ENCODE data around the gene MAGI1. TPM values are rescaled to one million over a fixed set of nuclear protein-coding genes. Genes with fewer than 3 reads are reported as not detected.
A peak's percentile ranks its signal among the peaks of the same experiment; 100 is the strongest.

Gene MAGI1
- total RNA-seq, 2 donors from 2014 or later: 37.5 to 51.6 TPM

DNA sequence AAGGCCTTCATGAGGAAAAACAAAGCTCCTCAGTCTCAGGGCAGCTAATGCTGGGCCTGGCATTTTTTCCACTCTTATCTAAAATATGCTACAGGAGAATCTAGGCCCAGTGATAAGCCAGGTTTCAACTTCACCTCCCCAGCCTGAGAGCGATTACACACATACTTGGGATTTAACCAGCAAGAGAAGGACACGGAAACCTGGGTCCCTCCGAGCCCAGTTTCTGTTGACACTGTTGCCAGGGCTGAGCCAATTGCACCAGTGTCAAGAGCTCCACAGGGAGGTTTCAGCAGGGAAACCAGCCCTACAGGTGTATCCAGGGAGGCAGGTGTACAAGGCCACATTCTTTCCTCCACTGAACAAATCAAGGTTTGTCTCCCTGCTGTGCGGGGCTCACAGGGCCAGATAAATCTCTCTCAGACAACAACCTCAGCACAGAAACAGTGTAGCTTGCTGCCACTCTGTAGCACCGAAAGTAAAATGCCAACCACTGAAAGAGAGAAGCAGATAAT is 85.4 kb downstream of the MAGI1 start:
- H3K4me1 ChIP-seq (replicated peaks): peaks cover 8% of the 10 kb centered on the region
- H3K4me3 ChIP-seq: no peak overlapping the region
- WGBS: 31% methylated on average over 5 of the region's 5 CpGs
- DNase-seq (ENCODE audit: low spot score): peak; percentile 94
- TF ChIP-seq, protein P1, sequence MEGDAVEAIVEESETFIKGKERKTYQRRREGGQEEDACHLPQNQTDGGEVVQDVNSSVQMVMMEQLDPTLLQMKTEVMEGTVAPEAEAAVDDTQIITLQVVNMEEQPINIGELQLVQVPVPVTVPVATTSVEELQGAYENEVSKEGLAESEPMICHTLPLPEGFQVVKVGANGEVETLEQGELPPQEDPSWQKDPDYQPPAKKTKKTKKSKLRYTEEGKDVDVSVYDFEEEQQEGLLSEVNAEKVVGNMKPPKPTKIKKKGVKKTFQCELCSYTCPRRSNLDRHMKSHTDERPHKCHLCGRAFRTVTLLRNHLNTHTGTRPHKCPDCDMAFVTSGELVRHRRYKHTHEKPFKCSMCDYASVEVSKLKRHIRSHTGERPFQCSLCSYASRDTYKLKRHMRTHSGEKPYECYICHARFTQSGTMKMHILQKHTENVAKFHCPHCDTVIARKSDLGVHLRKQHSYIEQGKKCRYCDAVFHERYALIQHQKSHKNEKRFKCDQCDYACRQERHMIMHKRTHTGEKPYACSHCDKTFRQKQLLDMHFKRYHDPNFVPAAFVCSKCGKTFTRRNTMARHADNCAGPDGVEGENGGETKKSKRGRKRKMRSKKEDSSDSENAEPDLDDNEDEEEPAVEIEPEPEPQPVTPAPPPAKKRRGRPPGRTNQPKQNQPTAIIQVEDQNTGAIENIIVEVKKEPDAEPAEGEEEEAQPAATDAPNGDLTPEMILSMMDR (IDR thresholded peaks at IDR 0.05): no peak
- peak; percentile 15 for TF ChIP-seq POLR2A (IDR thresholded peaks at IDR 0.05)
- TF ChIP-seq POLR2AphosphoS5 (IDR thresholded peaks at IDR 0.05): peak; percentile 93
- intact Hi-C loops (cut with DNase I): no loop called here
- H3K27me3 ChIP-seq (replicated peaks; ENCODE audit: insufficient read depth): no peaks in the 10 kb centered on the region
- no peaks in the 10 kb centered on the region for H3K9me3 ChIP-seq
- no peaks in the 10 kb centered on the region for H3K36me3 ChIP-seq
- peak overlapping the region; percentile 83 to 86 for H3K27ac ChIP-seq

DNA sequence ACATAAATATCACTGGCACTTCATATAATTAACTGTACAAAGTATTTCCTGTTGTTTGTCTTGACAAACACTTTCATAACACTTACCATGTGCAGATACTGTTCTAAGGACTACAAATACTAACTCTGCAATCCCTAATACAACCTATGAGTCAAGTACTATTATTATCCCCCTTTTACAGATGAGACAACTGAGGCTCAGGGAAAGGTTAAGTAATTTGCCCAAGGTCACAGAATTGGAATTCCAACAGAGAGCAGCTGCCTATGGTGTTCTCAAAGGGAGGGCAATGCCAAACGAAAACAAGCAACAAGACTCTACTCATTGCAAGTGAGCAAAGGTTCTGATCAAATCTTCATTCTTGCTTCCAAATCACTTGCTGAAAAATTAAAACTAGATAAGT is 85.9 kb downstream of the MAGI1 start:
- Histone ChIP-seq H3K4me3 (no peak overlapping the region), H3K9me3 (no peaks in the 10 kb centered on the region), H3K27ac (peak overlapping the region; percentile 83 to 86), H3K27me3 (replicated peaks; ENCODE audit: insufficient read depth) (no peaks in the 10 kb centered on the region), H3K36me3 (no peaks in the 10 kb centered on the region), H3K4me1 (replicated peaks) (peaks cover 8% of the 10 kb centered on the region)
- DNase-seq (ENCODE audit: low spot score): no peak
- 56% methylated on average over 1 of the region's 1 CpG for WGBS
- no peak for TF ChIP-seq POLR2AphosphoS5 (IDR thresholded peaks at IDR 0.05)
- no peak for TF ChIP-seq POLR2A (IDR thresholded peaks at IDR 0.05)
- TF ChIP-seq, protein P1 (IDR thresholded peaks at IDR 0.05): no peak
- intact Hi-C loops (cut with DNase I): no loop called here

DNA sequence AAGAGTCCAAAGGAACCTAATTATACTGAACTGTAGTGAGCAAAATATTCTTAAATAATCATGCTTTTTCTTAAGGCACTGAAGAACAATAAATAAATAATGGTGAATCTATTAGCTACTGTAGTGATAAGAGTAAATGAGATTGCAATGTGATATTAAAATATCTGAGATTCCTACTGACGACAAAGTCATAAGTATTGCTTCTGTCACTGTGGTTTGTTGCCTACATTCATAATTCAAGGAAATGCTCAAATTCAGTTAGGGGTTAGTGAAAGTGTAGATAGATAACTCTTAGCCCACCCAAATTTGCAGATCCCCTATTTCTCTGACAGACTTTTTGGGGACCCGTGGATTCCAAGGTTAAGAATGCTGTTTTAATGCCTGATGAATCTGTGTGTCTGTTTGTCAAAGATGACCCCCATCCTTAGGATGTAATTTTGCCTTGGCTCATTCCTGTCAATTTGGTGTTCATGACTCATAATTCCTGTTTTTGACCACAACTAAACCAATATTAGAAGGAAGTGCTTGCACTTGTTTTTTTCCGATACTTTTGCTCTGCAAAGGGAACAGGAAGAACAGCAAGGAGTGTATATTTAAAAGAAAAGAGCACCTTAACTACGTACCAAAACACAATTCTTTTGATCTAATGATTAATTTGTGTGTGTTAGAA is 86.7 kb downstream of the MAGI1 start:
- H3K4me1 ChIP-seq (replicated peaks): peaks cover 8% of the 10 kb centered on the region
- WGBS: 71% methylated on average over 4 of the region's 4 CpGs

DNA sequence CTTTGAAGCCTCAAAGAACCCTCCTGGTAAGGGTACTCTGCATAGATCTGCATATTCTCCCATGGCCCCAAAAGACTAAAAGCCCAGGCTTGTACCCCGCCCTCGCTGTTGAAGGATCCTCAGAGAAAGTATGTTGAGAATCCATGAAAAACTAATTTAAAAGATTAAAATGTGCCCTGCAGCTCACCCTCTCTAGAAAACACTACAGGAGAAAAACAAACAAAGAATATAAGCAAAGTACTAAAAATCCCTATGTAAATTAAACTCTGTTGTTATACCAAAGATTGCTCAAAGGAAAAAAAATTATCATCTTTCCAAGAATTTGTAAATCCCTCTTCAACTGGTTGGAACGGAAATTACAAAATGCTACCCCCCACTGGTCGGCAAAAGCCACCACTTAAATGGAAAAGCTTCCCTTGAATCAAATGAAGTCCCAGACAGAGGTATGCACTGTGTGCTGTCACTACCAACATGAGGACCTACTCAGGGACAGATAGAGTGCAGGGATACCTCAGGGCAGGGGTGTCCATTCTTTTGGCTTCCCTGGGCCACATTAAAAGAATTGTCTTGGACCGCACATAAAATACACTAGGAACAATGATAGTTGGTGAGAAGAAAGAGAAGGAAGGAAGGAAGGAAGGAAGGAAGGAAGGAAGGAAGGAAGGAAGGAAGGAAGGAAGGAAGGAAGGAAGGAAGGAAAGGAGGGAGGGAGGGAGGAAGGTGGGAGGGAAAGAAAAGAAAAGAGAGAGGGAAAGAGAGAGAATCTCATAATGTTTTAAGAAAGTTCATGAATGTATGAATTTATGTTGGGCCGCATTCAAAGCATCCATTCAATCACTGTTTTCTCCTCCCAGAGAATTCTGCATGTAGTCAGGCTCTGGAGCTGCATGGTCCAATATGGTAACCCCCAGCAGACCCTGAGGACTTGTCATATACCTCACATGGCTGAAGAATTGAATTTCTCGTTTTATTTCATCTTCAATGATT is 88.1 kb downstream of the MAGI1 start:
- H3K27ac ChIP-seq: peak overlapping the region in 1 of 2 donors; percentile 9

More for the DNA sequence above, 86.7 kb downstream of the MAGI1 start:
- peak overlapping the region; percentile 83 to 86 for H3K27ac ChIP-seq
- no peaks in the 10 kb centered on the region for H3K27me3 ChIP-seq (replicated peaks; ENCODE audit: insufficient read depth)
- no peak for DNase-seq (ENCODE audit: low spot score)
- intact Hi-C loops (cut with DNase I): no loop called here
- TF ChIP-seq POLR2A (IDR thresholded peaks at IDR 0.05): no peak
- TF ChIP-seq, protein P1 (IDR thresholded peaks at IDR 0.05): no peak
- no peak for TF ChIP-seq POLR2AphosphoS5 (IDR thresholded peaks at IDR 0.05)
- no peaks in the 10 kb centered on the region for H3K36me3 ChIP-seq
- H3K9me3 ChIP-seq: no peaks in the 10 kb centered on the region
- H3K4me3 ChIP-seq: no peak overlapping the region

More for the DNA sequence above, 88.1 kb downstream of the MAGI1 start:
- no peak for DNase-seq (ENCODE audit: low spot score)
- Histone ChIP-seq H3K4me3 (no peak overlapping the region), H3K27me3 (replicated peaks; ENCODE audit: insufficient read depth) (no peaks in the 10 kb centered on the region), H3K9me3 (no peaks in the 10 kb centered on the region), H3K4me1 (replicated peaks) (peaks cover 8% of the 10 kb centered on the region), H3K36me3 (no peaks in the 10 kb centered on the region)
- TF ChIP-seq, protein P1 (IDR thresholded peaks at IDR 0.05): no peak
- no peak for TF ChIP-seq POLR2AphosphoS5 (IDR thresholded peaks at IDR 0.05)
- TF ChIP-seq POLR2A (IDR thresholded peaks at IDR 0.05): no peak
- intact Hi-C loops (cut with DNase I): no loop called here
- WGBS: 85% methylated on average over 7 of the region's 7 CpGs

Data from prostate gland (tissue), 2 donors.